NCI-H128 (cell line): ENCODE data around the gene DDN.

ENCODE experiments used
- DNase-seq: peaks from one replicate; lab custom pipeline; 2025; ENCODE audit not compliant: unreplicated experiment; lab: John Stamatoyannopoulos, UW

Gene DDN

DNA sequence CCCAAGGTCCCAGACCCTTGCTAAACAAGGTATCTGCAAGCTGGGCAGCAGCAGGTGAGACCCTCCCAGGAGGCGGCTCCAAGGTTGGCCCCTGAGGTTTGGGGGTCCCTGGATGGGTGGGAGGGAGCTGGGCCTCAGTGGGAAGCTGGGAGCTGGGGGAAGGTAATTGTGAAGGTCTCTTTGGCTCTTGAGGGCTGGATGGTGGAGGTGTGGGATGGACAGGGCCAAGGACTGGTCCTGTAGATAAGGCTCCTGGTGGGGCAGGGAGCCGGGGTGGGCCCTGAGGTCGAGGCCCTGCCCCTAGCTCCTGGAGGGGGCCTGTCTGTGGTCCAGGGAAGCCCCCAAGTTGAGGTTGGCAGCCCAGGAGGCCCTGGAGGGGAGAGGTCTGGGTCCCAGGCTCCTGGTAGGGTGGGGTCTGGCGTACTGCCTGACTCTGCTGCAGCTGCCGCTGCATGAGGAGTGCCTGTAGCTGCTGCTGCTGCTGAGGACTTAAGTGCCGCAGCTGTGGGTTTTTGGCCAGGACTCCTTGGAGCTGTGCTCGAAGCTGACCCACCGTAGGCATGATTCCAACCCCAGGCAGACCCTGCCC lies 32.5 kb upstream of the DDN start:
- DNase-seq = no peak

DNA sequence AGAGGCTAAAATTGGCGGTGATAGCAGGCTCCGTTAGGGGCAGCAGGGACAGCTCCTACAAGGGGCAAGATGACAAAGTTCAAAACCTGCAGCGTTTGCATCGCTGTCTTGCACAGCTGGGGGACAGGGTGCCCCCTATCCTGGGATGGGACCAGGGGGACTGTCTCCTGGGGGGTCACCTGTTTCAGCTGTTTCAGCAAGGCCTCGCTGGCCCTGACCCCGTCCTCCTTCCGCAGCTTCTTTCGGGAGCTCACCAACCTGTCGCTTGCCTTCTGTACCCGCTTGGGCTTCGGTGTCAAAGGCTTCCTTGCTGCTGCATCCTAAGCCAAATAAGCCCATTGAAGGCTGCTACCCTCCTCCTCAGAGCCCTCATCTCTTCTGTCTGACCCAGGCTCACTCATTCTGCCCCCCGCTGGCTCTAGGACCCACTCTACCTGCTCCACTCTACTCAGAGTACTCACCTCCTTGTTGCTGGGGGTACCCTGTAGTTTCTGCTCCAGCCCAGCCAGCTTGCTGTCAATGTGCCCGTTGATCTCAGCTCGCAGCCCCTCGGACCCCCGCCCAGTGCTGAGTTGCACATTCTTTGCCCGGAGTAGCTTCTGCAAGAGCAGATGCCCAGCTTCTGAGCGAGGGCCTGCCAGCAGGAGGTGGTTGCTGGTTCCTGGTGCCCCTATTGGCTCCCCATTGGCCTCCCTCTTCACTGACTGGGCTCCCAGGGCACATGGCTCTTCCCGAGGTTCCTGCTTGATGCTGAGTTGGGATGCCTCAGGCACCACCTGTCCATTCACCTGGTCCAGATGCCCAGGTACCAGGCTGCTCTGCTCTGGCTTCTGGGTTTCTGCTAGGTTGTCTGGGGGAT lies 31.8 kb upstream of the DDN start:
- DNase-seq = no peak

DNA sequence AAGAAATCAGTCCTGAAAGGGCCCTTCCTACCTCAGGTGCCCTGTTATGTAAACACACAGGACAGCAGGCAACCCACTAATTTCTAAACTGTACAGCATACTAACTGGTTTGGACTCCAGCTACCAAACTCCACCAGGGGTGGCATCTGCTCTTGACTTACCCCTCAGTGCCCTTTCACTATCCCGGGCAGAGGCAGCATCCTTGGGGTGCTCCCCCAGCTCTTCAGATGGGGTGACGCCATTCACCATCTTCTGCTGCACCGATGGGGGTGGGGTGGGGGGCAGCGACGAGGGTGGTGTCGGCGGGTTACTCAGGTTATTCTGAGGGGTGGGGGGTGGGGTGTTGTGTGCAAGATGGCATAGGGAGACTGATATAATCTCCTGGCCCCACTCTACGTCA lies 30.9 kb upstream of the DDN start:
- DNase-seq = no peak

DNA sequence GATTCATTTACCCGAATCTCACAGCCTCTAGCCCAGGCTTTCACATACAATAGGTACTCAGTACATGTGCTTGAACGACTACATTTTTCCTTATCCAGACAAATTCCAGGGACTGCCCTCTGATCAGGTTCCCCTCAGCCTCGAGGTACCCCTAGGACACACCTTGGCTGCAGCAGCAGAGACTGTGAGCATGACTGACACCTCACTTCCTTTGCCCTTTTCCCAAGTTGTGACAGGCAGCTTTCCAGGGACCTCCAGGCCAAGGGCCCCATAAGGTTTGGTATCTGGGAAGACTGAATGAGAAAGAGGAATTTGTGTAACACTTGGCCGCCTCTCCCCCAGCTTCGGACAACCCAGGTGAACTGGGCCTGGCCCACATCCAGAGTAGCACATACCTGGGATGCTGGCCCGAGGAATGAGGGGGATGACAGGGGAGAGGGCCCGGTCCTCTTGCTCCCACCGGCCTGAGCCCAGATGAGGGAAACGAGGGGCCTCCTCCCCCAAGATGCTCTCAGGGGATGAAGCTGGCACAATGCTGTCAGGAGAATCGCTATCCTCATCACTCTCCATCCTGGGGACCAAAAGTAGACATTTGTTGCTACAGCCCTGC lies 29.6 kb upstream of the DDN start:
- no peak for DNase-seq

DNA sequence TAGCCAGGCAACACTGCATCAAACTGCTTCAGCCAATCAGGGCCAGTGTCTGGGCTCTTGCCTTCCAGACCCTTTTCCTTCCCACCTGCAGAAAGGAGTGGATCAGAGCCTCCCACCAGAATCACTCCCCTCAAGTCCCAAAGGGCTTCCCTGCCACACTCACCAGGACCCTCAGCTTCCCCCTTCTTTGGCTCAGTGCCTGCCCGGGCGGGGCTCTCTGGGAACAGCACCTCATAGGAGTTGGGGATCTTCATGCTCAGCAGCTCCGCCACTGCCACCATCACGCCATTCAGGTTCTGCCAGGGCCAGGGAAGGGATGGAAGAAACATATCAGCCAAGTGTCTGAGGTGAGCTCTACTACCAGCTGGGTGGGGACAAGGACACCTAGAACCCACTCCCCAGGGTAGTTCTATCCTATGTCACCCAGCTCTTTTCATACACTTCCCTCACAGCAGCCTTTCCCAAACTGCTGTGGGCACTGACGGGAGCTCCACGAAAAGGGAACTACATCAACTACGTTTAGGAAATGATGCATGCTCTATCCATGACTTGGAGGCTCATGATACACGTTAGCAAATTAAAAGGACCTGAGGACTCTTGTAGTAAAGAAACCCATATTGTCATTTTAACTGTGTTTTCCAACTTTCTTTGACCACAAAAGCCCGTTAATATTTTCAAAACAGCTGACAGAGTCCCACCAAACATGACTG lies 28.8 kb upstream of the DDN start:
- no peak for DNase-seq

DNA sequence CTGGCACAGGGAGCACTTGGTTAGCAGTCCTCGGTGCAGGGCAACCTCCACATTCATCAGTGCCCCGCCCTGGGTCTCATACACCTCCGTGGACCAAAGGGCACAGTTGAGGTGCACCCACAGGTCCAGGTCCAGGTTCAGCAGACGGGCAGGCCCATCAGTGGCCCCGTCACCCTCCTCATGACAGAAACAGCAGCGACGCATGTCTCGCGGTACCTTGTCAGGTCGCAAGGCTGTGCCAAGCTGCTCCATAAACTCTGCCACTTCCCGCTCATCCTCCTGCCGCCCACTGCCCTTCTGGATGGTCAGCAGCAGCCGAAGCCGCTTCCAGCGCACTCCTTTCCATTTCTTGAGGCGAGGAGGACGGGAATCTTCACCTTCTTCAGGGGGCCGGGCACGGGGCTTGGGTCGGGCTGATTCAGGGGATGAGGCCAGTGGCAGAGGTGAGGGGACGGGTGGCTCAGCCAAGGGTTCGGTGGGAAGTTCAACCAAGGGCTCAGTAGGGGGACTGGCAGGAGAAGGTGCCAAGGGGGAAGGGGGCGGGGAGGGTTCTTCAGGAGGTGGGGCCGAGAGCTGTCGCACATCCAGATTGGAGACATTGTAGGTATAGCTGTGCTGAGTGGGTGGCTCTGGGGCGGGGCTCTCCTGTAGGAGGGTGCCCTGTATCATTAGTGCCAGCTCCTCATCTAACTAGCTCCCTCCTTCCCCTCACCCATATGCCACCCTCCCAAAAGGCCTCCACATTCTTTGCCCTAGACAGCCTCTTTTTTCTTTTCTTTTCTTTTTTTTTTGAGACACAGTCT lies 27.7 kb upstream of the DDN start:
- no peak for DNase-seq

DNA sequence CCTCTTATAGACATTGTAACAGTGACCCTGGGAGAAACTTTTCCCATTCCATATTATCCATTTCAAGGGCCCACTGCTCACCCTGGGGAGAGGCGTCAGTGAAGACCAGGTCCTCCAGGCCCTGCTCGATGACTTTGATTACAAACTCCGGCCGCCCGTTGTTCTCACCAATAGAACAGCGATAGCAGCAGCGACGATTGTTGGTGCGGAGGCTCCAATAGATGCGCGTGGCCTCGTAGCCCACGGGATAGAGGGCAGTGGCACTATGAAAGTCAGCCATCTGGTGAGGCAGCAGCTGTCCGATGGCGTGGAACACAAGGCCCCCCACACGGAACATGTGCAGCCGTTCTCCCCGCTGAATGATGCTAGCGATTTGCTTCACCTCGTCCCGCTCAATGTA lies 26.9 kb upstream of the DDN start:
- DNase-seq = no peak

DNA sequence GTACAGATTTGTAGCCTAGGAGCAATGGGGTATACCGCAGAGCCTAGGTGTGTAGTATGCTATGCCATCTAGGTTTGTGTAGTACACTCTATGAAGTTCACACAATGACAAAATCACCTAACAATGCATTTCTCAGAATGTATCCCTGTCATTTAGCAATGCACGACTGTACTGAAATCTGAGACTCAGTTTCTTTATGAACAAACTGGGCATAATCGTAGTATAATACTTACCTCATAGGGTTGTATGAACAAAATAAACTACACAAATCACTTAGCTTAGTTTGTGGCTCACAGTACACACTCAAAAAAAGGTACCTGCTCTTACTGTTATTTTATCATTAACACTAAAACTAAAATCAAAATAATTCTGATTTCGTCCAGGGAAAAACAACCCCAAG lies 26.3 kb upstream of the DDN start:
- no peak for DNase-seq

DNA sequence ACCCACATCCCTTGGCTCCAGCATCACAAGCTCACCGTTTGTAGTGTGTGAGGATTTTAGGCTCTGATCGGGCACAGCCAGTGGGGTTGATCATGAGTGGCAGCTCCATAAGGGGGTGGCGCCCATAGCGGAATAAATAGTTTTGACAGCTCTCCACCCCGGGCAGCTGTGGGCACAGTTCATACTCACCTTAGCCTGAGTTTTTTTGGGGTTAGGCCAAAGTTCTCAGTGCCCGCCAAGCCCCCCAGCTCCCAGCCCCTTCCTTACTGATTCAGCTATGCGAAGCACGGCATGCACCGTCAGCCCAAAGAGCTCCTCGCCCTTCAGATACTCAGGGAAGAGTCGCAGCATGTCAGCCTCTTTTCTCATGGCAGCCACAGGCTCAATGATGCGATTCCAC lies 25.4 kb upstream of the DDN start:
- no peak for DNase-seq

DNA sequence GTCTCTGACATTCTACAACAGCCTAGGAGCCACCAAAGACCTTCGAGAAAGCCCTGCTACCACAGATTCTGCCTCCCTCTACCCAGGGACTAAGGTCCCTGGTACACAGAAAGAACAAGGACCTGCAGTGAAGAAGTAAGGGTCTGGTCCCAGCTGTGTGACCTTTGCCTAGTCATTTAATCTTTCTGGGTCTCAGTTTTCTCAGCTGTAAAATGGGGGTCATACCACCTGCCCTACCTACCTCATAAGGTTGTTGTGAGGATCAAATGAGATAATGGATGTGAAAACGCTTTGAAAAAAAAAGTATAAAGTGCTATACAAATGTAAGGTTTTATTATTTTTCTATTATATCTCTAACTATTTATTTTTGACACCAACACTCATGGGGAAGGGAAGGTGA lies 24.6 kb upstream of the DDN start:
- no peak for DNase-seq

DNA sequence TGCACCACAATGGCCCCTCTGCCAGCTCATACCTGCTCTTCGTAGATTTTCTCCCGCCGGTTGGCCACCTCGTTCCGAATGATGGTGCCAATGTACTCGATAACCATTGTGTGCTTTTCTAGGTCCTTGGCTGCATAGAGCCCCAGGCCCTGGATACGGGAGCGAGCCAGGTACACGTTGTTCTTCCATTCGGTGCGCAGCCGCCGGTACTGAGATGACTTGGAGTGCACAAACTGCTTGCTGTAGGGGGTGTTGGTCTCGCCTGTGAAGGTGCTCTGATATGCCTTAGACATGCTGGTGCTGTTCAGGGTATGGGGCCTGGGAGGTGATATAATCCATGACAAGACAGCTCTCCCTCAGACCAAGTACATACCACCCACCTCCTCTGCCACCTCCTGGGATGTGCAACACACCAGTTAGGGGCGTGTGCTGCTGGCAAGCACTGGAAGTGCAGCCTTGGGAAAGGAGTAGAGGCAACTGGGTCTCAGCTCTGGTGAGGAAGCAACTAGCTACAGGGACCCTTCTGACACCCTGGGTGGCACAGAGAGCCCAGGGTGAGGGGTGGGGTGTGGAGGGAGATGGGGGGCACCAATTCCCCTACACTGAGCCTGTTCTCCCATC lies 23.5 kb upstream of the DDN start:
- no peak for DNase-seq

DNA sequence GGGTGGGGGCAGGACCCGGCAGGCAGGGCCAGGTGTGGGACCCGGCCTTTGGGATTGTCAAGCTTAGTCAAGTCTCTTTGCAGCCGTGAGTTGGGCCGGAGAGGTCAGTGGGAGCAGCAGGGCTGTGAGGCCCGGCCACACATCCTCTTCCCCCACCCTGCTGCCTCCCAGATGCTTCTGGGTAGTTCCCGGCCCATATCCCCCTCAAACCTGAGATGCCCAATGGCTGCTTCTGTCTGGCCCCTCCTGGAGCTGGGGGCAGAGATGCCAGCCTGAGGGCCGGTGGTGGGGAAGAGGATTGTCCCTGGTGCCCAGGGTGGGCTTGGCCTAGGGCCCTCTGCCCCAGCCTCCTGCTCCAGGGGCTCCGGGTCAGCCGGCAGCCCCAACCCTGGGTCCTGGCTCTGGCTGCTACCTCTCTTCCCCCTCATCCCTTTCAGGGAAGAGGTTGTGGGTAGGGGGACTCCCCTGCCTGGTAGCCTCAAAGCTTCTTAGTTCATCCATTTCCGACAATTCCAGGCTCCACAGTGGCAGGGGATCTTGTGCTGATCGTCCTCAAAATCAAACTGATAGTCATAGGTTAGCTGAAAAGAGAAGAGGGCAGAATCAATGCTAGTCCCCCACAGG lies 22.2 kb upstream of the DDN start:
- no peak for DNase-seq

DNA sequence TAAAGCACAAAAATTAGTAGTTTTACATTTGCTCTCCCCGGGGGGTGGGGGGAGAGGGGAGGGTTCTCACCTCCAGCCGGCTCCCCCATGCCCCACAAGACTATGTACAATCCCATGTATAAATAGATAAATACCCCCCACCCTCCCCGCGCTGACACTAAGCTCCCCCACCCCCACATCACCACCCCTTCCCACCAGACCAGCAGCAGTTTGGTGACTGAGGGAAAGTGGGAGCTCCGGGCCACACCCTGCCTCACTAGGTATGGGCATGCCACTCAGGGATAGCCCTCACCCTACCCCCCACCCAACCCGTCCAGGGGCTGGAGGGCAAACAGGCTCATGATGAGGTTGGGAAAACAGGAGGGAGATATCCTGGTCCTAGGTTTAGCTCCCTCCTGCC lies 21.3 kb upstream of the DDN start:
- no peak for DNase-seq

DNA sequence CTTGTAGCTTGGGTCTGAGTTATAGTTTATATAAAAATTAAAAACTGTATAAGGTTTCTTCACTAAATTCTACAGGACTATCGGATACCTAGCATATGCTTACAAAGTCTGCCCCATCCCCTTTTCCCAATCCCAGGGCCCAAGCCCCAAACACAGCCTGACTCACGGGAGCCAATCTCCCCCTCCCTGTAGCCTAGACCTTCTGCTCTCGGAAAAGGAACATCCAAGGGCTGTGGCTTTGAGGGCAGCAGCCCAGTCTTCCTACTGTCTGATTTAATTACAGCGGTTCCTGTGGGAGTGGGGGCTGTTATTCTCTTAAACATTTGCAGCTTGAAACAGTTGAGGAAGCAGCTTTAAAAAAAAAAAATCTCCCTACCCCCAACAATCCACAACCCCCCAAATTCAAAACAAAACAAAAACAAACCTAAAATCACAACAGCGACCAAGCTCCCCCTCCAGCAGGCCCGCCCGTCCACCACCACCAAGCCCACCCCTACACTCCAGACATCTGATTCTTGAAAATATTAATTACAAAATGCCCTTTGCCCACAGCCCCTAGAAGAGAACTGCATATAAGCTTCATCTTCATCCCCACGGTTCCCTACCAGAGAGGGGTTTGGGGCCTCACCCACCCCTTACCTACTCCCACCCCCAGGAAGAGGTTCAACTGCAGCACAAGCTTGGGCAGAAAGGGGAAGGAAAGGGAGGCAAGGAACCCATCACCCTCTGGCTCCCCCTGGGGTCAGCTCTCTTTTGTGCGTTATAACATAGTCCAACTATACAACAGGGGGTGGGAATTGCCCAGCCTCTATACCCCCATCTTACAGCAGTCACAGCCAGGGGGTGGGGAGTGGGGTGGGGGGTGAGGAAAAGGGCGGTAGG lies 20.5 kb upstream of the DDN start:
- no peak for DNase-seq

DNA sequence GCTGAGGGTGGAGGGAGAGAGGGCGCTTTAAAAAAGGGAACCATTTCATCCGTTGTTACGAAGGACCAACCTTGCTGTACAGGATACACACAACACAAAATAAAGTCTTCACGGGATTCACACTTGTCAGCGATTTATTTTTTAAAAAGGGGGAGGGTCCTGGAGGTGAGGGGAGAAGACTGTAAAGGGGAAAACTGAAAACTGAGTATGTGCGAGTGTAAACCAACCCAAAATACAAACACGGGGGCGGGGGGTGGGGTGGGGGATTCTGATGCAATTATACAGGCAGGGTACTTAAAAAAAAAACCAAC lies 19.9 kb upstream of the DDN start:
- no peak for DNase-seq

DNA sequence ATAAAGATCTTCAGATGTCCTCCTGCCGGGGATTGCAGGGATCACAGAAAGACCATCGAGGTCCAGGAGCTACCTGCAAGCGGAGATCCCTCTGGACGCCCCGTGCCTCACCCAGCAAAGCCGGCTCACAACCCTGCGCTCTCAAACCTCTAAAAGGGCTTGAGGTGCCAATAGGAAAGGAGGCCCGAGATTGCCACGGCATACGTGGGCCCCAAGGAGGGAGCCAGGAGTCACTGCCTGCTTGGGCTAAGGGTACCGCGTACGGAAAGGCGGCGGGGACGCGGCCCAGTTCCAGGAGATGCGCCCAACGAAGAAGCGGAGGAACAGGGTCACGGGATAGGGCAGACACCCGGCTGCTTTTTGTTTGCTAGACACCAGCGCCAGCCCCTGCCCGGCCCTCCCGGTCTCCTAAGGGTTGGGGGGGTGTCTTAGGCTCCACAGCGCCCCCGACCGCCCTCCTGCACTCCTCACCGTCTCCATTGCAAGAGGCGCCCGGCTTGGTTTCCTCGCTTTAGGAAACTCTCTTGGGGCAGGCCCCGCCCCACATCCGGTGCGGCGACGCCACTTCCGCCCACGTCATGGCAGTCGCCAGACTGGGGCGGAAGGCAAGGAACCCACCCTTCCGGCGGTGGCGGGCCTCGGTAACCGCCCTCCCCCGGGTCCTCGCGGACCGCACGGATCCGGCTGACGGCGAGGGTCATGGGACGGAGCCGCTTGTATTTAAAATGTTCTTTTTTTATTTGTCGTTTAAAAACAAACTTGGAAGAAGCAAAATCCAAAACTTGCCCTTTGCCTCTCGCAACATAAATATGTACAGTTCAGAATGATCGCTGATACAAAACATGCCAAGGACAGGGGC lies 19.3 kb upstream of the DDN start, which contains the start of gene PRKAG1:
PRKAG1 (minus strand) TSS at position 516 of the 859 bp plus-strand sequence; CDS start at position 480, 36 bp downstream.
- DNase-seq = peak; percentile 96

DNA sequence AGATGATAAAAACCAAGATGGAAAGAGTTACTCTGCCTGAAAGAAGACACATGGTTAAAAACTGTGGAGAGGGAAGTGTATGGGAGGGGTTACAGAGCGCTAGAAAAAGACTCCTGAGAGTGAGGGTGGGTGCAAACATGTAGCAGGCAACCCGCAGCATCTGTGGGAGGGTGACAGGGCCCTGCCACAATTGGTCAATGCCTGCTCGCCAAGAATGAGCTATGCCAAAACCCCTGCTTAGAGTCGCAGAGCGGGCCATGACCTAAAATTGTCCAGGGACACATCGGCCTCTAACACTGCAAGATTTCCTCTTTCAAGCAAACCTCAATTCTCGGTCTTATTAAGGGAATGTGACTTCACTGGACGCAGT lies 18.7 kb upstream of the DDN start:
- no peak for DNase-seq

DNA sequence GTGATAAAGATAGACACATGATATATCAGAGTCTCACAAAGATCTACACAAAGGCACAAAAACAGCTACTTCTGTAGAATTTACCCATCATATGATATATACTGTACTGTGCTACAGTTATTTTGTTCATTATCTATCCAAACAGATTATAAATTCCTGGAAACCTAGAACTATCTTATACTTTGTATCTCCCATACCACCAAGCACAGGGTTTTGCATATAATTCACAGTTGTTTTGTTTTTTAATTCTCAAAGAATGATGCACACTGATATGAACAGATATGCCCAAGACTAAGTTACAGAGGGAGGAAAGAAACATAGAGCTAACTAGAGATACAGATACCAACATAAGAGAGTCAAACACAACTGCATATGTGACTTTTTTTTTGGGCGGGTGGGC lies 16.0 kb upstream of the DDN start:
- no peak for DNase-seq
